Esophagus muscularis mucosa (tissue), 4 donors: ENCODE results near the gene GPC6.

Experiments used
- EP300 ChIP-seq: sonication (generic); formaldehyde crosslinking; IDR thresholded peaks from one replicate; pipeline ENCODE4 v1.6.1; 2017; ENCODE audit warnings: antibody characterized with exemption
- POLR2A ChIP-seq: fragments of 450-650 bp; IDR thresholded peaks from one replicate; pipeline ENCODE4 v1.6.1; 2017; ENCODE audit warnings: antibody characterized with exemption, moderate library complexity, mild to moderate bottlenecking, low read depth
- POLR2AphosphoS5 ChIP-seq, 2 donors: sonication (generic); formaldehyde crosslinking; IDR thresholded peaks; one replicate each; pipeline ENCODE4 v1.6.1; 2017; ENCODE audit warnings: antibody characterized with exemption in 2 of 2
- TF ChIP-seq, protein P1 (sequence below), 3 experiments: fragments of 200-600 bp in 2 of 3; fragments of 450-650 bp in 1 of 3; sonication (generic) in 2 of 3; IDR thresholded peaks; one replicate each; pipeline ENCODE4 v1.5.1; 2017 to 2019; ENCODE audit warnings: antibody characterized with exemption in 3 of 3, mild to moderate bottlenecking in 2 of 3, moderate library complexity in 1 of 3

DNA sequence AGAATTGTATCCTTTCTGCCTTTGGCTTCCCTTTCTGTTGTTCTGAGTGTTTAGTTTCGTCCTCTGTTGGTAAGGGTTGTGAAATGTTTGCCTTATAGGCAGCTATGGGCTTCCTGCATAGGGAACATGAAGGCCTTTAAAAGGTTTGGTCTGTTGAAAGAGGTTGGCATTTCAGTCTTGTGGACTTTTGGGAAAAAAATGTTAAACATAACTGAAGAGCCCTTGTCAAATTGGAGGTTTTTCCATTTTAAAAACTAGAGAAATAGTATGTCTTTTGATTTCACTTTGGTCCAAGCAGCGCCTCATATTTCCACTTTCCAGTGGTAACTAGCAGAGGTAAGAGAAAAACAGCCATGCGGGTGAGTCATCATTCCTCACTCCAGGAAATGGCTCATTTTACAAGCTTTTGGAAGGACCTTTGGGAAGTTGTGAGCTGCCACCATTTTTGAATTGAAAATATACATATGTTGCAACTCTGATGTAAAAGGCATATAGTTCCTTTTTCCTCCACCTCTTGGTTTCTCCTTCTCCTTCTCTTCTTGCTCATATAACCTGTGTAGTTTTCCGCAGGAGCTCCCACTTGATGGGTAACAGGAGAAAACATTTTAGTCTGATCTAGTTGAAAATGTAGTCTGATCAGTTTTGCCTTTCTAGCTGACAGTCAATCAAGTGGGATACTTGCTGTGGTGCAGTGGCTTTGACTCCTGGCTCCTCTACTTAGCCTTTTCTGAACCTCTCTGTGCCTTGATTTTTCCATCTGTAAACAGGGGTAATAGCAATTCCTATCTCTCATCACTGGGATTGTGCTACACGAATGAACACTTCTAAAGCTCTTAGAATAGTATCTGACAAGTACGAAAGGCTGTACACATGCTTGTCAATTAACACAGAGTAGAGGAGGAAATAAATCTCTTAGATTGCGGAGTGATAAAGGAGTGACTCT is 23.0 kb downstream of the GPC6 start:
- TF ChIP-seq, protein P1, sequence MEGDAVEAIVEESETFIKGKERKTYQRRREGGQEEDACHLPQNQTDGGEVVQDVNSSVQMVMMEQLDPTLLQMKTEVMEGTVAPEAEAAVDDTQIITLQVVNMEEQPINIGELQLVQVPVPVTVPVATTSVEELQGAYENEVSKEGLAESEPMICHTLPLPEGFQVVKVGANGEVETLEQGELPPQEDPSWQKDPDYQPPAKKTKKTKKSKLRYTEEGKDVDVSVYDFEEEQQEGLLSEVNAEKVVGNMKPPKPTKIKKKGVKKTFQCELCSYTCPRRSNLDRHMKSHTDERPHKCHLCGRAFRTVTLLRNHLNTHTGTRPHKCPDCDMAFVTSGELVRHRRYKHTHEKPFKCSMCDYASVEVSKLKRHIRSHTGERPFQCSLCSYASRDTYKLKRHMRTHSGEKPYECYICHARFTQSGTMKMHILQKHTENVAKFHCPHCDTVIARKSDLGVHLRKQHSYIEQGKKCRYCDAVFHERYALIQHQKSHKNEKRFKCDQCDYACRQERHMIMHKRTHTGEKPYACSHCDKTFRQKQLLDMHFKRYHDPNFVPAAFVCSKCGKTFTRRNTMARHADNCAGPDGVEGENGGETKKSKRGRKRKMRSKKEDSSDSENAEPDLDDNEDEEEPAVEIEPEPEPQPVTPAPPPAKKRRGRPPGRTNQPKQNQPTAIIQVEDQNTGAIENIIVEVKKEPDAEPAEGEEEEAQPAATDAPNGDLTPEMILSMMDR (IDR thresholded peaks at IDR 0.05) = no peak
- TF ChIP-seq POLR2A (no peak), EP300 (no peak), POLR2AphosphoS5 (IDR thresholded peaks at IDR 0.05) (no peak)
